ENCODE data around the gene ITPK1.

The ITPK1 gene

GRCh38 chr14:92963301-92964123, 152.2 kb downstream of the ITPK1 start:
- no peak for DNase-seq

GRCh38 chr14:92962831-92963095, 153.0 kb downstream of the ITPK1 start:
- DNase-seq: no peak

- no peak for DNase-seq
Observed at GRCh38 chr14:92962031-92962830, 153.5 kb downstream of the ITPK1 start.

GRCh38 chr14:92961567-92961855, 154.2 kb downstream of the ITPK1 start:
- no peak for DNase-seq

GRCh38 chr14:92960706-92961566, 154.8 kb downstream of the ITPK1 start:
- no peak for DNase-seq

GRCh38 chr14:92959761-92960680, 155.7 kb downstream of the ITPK1 start:
- DNase-seq: no peak

GRCh38 chr14:92959189-92959531, 156.6 kb downstream of the ITPK1 start:
- DNase-seq: peak; percentile 54

GRCh38 chr14:92958373-92959188, 157.1 kb downstream of the ITPK1 start:
- DNase-seq: no peak

GRCh38 chr14:92956961-92957360, 158.8 kb downstream of the ITPK1 start:
- DNase-seq: no peak

GRCh38 chr14:92955381-92955780, 160.3 kb downstream of the ITPK1 start:
- DNase-seq: no peak

GRCh38 chr14:92954933-92955332, 160.8 kb downstream of the ITPK1 start:
- no peak for DNase-seq

- no peak for DNase-seq
Observed at GRCh38 chr14:92953526-92953925, 162.2 kb downstream of the ITPK1 start.

- DNase-seq: no peak
Observed at GRCh38 chr14:92952481-92953298, 163.0 kb downstream of the ITPK1 start.

- peak; percentile 84 for DNase-seq
Observed at GRCh38 chr14:92951912-92952471, 163.7 kb downstream of the ITPK1 start.

GRCh38 chr14:92951261-92951660, 164.5 kb downstream of the ITPK1 start:
- DNase-seq: no peak

- DNase-seq: no peak
Observed at GRCh38 chr14:92950773-92951172, 165.0 kb downstream of the ITPK1 start.

- DNase-seq: no peak
Observed at GRCh38 chr14:92950193-92950540, 165.6 kb downstream of the ITPK1 start.

GRCh38 chr14:92949496-92950192, 166.1 kb downstream of the ITPK1 start:
- DNase-seq: no peak

GRCh38 chr14:92948647-92949046, 167.1 kb downstream of the ITPK1 start:
- DNase-seq: no peak
